SU-DHL-6 (cell line): ENCODE measurements around the gene CHAT.

ENCODE experiments used
- H2AFZ ChIP-seq: fragments of 200-600 bp; sonication (generic); 2 replicates; pipeline ENCODE4 v1.6.1; 2014; ENCODE audit warnings: low read depth, mild to moderate bottlenecking, moderate library complexity, mixed read lengths, antibody characterized with exemption, low read length; ENCODE audit not compliant: severe bottlenecking
- H3F3A ChIP-seq: fragments of 200-600 bp; shearing (Covaris generic); 2 replicates; pipeline ENCODE4 v1.6.0; 2016; ENCODE audit warnings: antibody characterized with exemption, mild to moderate bottlenecking; ENCODE audit not compliant: insufficient read depth
- H3K27ac ChIP-seq: fragments of 200-600 bp; sonication (generic); 2 replicates; pipeline ENCODE4 v1.5.1; 2016; ENCODE audit warnings: low read depth, mild to moderate bottlenecking, low read length, moderate library complexity, mixed read lengths
- H3K27me3 ChIP-seq: fragments of 200-600 bp; sonication (generic), shearing (Covaris generic); 2 replicates; pipeline ENCODE4 v1.6.0; 2014; ENCODE audit warnings: mild to moderate bottlenecking, low read length
- H3K36me3 ChIP-seq: fragments of 200-600 bp; sonication (generic); 2 replicates; pipeline ENCODE4 v1.6.1; 2014; ENCODE audit warnings: mild to moderate bottlenecking, low read length, mixed read lengths
- H3K4me2 ChIP-seq: fragments of 300-600, 200-600 bp; shearing (Covaris generic), sonication (generic); 2 replicates; pipeline ENCODE4 v1.6.0; 2014; ENCODE audit warnings: low read length, low read depth, mild to moderate bottlenecking; ENCODE audit not compliant: poor library complexity, severe bottlenecking
- H3K4me3 ChIP-seq: fragments of 200-600 bp; sonication (generic); 2 replicates; pipeline ENCODE4 v1.5.1; 2014; ENCODE audit warnings: antibody characterized with exemption, low read length, mild to moderate bottlenecking, mixed read lengths; ENCODE audit not compliant: insufficient read depth, poor library complexity, severe bottlenecking
- H3K79me2 ChIP-seq: fragments of 200-600 bp; sonication (generic); 2 replicates; pipeline ENCODE4 v1.6.1; 2014; ENCODE audit warnings: mild to moderate bottlenecking, low read length, moderate library complexity; ENCODE audit not compliant: insufficient read depth
- H3K9ac ChIP-seq: fragments of 200-600 bp; sonication (generic); 2 replicates; pipeline ENCODE4 v1.7.0; 2014; ENCODE audit warnings: mild to moderate bottlenecking, low read length
- H3K9me2 ChIP-seq: fragments of 200-600 bp; sonication (generic); replicated peaks from 2 replicates; pipeline ENCODE4 v1.6.1; 2014; ENCODE audit warnings: low read length; ENCODE audit not compliant: insufficient read depth
- H3K9me3 ChIP-seq: fragments of 200-600 bp; sonication (generic); 2 replicates; pipeline ENCODE4 v1.6.1; 2014; ENCODE audit warnings: low read length, mixed read lengths; ENCODE audit not compliant: insufficient read depth
- H4K20me1 ChIP-seq: fragments of 200-600 bp; sonication (generic); 2 replicates; pipeline ENCODE4 v1.6.1; 2014; ENCODE audit warnings: low read depth, mild to moderate bottlenecking, antibody characterized with exemption, low read length, moderate library complexity, mixed read lengths
- EZH2phosphoT487 ChIP-seq: fragments of 200-600 bp; sonication (generic), shearing (Covaris generic); conservative IDR thresholded peaks from 2 replicates; pipeline ENCODE4 v1.6.1; 2018; ENCODE audit warnings: mild to moderate bottlenecking, antibody characterized with exemption, low read length, moderate library complexity, mixed read lengths
- TF ChIP-seq, protein P1 (sequence below): fragments of 200-600 bp; sonication (generic); IDR thresholded peaks from one replicate; pipeline ENCODE4 v1.5.1; 2017; ENCODE audit warnings: antibody characterized with exemption, mild to moderate bottlenecking, low read length, moderate library complexity; ENCODE audit not compliant: insufficient read depth, poor library complexity, severe bottlenecking

The CHAT gene

DNA sequence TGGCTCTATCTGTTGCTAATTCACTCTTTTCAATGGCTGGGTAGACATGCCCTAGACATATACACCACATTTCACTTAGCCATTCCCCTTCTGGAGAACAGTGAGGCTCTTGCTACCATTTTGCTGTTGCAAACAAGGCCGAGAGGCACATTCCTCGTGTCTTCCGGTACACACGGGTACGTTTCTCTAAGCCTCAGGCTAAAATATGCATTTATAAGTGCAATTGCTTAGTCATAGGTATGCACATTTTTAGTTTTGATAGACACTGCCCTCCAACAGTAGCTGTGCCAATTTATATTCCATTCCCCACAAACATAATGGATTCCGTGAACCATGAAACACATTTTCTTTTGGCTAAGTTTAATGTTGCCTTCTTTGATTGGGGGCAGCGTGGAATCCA, 13.2 kb downstream of the CHAT start:
- TF ChIP-seq EZH2phosphoT487, result no peak
- TF ChIP-seq, protein P1, sequence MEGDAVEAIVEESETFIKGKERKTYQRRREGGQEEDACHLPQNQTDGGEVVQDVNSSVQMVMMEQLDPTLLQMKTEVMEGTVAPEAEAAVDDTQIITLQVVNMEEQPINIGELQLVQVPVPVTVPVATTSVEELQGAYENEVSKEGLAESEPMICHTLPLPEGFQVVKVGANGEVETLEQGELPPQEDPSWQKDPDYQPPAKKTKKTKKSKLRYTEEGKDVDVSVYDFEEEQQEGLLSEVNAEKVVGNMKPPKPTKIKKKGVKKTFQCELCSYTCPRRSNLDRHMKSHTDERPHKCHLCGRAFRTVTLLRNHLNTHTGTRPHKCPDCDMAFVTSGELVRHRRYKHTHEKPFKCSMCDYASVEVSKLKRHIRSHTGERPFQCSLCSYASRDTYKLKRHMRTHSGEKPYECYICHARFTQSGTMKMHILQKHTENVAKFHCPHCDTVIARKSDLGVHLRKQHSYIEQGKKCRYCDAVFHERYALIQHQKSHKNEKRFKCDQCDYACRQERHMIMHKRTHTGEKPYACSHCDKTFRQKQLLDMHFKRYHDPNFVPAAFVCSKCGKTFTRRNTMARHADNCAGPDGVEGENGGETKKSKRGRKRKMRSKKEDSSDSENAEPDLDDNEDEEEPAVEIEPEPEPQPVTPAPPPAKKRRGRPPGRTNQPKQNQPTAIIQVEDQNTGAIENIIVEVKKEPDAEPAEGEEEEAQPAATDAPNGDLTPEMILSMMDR, result no peak
- H3K4me3 ChIP-seq, result no peak overlapping the region
- H3K9ac ChIP-seq, result no peak overlapping the region
- H2AFZ ChIP-seq, result no peak overlapping the region
- no peaks in the 10 kb centered on the region for H3K36me3 ChIP-seq
- H3K27me3 ChIP-seq, result no peaks in the 10 kb centered on the region
- H4K20me1 ChIP-seq, result no peaks in the 10 kb centered on the region
- H3F3A ChIP-seq, result no peaks in the 10 kb centered on the region
- H3K9me3 ChIP-seq, result no peaks in the 10 kb centered on the region
- H3K79me2 ChIP-seq, result no peaks in the 10 kb centered on the region
- H3K9me2 ChIP-seq, result no peaks in the 10 kb centered on the region
- no peak overlapping the region for H3K27ac ChIP-seq
- no peak overlapping the region for H3K4me2 ChIP-seq

DNA sequence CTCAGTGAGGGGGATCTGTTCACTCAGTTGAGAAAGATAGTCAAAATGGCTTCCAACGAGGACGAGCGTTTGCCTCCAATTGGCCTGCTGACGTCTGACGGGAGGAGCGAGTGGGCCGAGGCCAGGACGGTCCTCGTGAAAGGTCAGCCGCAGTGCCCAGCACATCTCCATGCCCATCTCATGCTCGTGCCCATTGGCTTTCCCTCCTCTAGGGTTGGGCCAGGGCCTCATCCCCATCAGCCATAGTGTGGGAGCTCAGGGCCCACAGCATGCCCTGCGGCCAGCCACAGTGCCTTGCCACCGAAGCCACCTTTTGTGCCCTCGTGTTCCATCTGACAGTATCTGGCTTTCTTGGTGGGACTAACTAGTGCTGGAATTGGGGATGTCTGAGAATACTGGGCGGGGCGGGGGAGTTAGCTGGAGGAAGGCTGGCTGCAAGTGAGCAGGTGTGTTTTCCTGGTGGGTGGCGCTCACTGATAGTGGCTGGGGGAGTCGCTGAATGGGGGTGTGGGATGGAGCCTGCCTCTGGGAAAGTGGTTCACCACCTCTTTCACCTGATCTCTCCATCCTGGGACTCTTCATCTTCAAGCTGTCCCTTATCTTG, 13.9 kb downstream of the CHAT start:
- no peak for TF ChIP-seq EZH2phosphoT487
- TF ChIP-seq, protein P1, result no peak
- no peaks in the 10 kb centered on the region for H3K27me3 ChIP-seq
- no peaks in the 10 kb centered on the region for H3K9me3 ChIP-seq
- no peak overlapping the region for H3K9ac ChIP-seq
- no peaks in the 10 kb centered on the region for H3F3A ChIP-seq
- H3K79me2 ChIP-seq, result no peaks in the 10 kb centered on the region
- H3K4me3 ChIP-seq, result no peak overlapping the region
- no peaks in the 10 kb centered on the region for H3K9me2 ChIP-seq
- H2AFZ ChIP-seq, result no peak overlapping the region
- H4K20me1 ChIP-seq, result no peaks in the 10 kb centered on the region
- no peak overlapping the region for H3K27ac ChIP-seq
- no peak overlapping the region for H3K4me2 ChIP-seq
- no peaks in the 10 kb centered on the region for H3K36me3 ChIP-seq

DNA sequence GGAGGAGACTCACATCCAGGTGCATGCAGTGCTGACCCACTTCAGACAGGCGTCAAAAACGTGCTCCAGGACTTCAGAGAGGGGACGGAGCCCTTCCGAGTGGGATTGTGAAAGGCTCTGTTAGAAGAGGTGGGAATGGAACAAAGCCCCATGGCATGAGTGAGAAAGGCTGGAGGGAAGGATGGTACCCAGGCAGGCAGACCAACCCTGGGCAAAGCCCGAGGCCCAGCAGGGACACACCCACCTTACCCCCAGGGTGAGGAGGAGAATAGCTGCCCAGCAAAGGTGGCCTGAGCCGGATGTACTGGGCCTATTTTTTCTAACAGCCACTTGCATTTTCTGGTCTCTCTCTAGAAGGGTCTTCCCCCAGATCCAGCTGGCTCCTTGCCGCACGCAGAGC, 14.8 kb downstream of the CHAT start:
- no peaks in the 10 kb centered on the region for H3K79me2 ChIP-seq
- no peak overlapping the region for H2AFZ ChIP-seq
- TF ChIP-seq, protein P1, result no peak
- no peaks in the 10 kb centered on the region for H3K9me3 ChIP-seq
- no peak overlapping the region for H3K4me3 ChIP-seq
- H3K4me2 ChIP-seq, result no peak overlapping the region
- H3K27me3 ChIP-seq, result no peaks in the 10 kb centered on the region
- no peaks in the 10 kb centered on the region for H4K20me1 ChIP-seq
- no peak overlapping the region for H3K9ac ChIP-seq
- H3K9me2 ChIP-seq, result no peaks in the 10 kb centered on the region
- no peaks in the 10 kb centered on the region for H3K36me3 ChIP-seq
- H3K27ac ChIP-seq, result no peak overlapping the region
- H3F3A ChIP-seq, result no peaks in the 10 kb centered on the region
